Endothelial cell of umbilical vein (primary cell): ENCODE measurements around the gene KCNB1.

Experiments
- EZH2 ChIP-seq: IDR thresholded peaks from 2 replicates; pipeline ENCODE4 v1.6.1; 2012; ENCODE audit warnings: borderline replicate concordance, low read depth, mild to moderate bottlenecking, moderate library complexity, low read length, inconsistent platforms; ENCODE audit not compliant: severe bottlenecking
- POLR2A ChIP-seq: IDR thresholded peaks from 2 replicates; pipeline ENCODE4 v1.6.1; 2012; ENCODE audit warnings: low read depth, mild to moderate bottlenecking, control low read depth, low read length
- POLR2AphosphoS5 ChIP-seq: IDR thresholded peaks from 2 replicates; pipeline ENCODE4 v1.6.1; 2012; ENCODE audit warnings: low read depth, mild to moderate bottlenecking, control low read depth, low read length, moderate library complexity; ENCODE audit not compliant: insufficient read depth
- TF ChIP-seq, protein P1 (sequence below), 2 donors: IDR thresholded peaks; 1 replicate in 1 of 2; 2 replicates in 1 of 2; pipeline ENCODE4 v1.5.1; 2011; ENCODE audit warnings: low read length in 2 of 2, mild to moderate bottlenecking in 2 of 2, moderate library complexity in 2 of 2, control low read depth in 1 of 2, inconsistent platforms in 1 of 2, low read depth in 1 of 2; ENCODE audit not compliant: insufficient read depth in 1 of 2; ENCODE audit errors: extremely low read depth in 1 of 2

DNA sequence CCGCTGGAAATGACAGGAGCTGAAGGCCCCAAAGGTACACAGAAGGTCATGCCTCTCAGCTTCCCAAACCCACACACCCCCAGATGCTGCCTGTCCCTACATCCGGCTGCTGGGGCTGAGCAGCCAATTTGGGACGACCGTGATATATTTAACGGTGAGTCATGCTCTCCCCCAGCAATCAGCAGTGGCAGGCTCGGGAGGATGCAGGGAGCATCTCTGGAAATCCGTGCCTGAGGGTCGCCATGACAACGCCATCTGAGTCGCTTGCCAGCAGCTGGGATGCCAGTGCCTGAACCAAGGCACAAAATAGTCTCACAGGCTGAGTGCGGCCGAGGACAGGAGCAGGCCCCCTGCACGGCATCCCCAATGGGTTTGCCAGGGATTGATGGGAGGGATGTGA is 57.9 kb downstream of the KCNB1 start:
- TF ChIP-seq, protein P1, sequence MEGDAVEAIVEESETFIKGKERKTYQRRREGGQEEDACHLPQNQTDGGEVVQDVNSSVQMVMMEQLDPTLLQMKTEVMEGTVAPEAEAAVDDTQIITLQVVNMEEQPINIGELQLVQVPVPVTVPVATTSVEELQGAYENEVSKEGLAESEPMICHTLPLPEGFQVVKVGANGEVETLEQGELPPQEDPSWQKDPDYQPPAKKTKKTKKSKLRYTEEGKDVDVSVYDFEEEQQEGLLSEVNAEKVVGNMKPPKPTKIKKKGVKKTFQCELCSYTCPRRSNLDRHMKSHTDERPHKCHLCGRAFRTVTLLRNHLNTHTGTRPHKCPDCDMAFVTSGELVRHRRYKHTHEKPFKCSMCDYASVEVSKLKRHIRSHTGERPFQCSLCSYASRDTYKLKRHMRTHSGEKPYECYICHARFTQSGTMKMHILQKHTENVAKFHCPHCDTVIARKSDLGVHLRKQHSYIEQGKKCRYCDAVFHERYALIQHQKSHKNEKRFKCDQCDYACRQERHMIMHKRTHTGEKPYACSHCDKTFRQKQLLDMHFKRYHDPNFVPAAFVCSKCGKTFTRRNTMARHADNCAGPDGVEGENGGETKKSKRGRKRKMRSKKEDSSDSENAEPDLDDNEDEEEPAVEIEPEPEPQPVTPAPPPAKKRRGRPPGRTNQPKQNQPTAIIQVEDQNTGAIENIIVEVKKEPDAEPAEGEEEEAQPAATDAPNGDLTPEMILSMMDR (IDR thresholded peaks at IDR 0.05; ENCODE audit: extremely low read depth in 1 of 2, insufficient read depth in 1 of 2, low read depth in 1 of 2, low read length in 2 of 2): no peak
- no peak for TF ChIP-seq POLR2AphosphoS5
- TF ChIP-seq EZH2: no peak
- no peak for TF ChIP-seq POLR2A
